Measurements from ENCODE around the gene LSMEM2.

GRCh38 chr3:50246517-50246954 is 32.4 kb upstream of the LSMEM2 start:
- TF ChIP-seq CTCF (optimal IDR thresholded peaks at IDR 0.05 in 1 of 3, IDR thresholded peaks at IDR 0.05 in 1 of 3, conservative IDR thresholded peaks at IDR 0.05 in 1 of 3; ENCODE audit: extremely low read depth in 1 of 3, insufficient read depth in 2 of 3, low read length in 3 of 3) (no peak), EZH2 (IDR thresholded peaks at IDR 0.05; ENCODE audit: low read length) (no peak)

All from keratinocyte (primary cell).